ENCODE measurements around the gene TNFRSF1B. TPM values are rescaled to one million over a fixed set of nuclear protein-coding genes. Genes with fewer than 3 reads are reported as not detected.
"Not testable (repeated sequence)": the region's sequence is repeated elsewhere in the genome, so short reads cannot be mapped to it uniquely, and the experiment has no call there.

Gene TNFRSF1B
- total and polyA plus RNA-seq, 3 donors from 2014 or later = 7.7 to 10.6 (median 8.0) TPM

DNA sequence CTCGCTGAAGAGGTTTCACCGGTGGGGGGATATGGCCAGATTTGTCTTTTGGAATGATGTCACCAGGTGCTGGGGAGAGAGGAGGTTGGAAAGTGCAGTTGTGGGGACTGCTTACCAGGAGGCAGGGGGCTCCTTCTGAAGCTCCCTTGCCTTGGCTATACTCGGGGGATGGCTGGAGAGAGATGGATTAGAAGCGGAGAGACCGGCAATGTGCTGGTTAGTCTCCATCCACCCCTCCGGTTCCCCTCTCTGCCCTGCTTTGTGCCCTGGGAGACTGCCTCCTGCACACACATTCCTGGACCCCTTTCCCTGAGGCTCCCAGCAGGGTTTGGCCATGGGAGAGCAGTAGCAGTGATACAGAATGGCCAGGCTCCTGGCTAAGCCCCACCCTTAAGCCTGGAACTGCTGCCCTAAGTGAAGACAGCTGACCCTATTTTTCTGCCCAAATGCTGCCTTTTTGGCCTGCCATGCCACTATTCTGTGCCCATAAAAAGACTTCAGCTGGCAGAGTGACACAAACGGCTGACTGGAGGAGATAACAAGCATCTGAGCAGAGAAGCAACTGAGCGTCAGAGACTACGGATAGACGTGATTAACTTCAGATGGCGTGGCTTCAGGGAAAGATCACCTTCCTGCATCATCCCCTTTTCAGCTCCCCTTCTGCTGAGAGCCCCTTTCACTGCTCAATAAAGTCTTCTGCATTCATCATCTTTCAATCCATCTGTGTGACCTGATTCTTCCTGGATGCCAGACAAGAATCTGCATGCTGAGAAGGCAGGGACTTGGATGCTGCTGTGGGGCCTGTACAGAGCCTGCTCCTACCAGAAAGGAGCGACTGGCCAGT is 48.5 kb downstream of the TNFRSF1B start:
- no peak for TF ChIP-seq POLR2A (IDR thresholded peaks at IDR 0.05)
- TF ChIP-seq, protein P1, sequence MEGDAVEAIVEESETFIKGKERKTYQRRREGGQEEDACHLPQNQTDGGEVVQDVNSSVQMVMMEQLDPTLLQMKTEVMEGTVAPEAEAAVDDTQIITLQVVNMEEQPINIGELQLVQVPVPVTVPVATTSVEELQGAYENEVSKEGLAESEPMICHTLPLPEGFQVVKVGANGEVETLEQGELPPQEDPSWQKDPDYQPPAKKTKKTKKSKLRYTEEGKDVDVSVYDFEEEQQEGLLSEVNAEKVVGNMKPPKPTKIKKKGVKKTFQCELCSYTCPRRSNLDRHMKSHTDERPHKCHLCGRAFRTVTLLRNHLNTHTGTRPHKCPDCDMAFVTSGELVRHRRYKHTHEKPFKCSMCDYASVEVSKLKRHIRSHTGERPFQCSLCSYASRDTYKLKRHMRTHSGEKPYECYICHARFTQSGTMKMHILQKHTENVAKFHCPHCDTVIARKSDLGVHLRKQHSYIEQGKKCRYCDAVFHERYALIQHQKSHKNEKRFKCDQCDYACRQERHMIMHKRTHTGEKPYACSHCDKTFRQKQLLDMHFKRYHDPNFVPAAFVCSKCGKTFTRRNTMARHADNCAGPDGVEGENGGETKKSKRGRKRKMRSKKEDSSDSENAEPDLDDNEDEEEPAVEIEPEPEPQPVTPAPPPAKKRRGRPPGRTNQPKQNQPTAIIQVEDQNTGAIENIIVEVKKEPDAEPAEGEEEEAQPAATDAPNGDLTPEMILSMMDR (IDR thresholded peaks at IDR 0.05) = no peak

DNA sequence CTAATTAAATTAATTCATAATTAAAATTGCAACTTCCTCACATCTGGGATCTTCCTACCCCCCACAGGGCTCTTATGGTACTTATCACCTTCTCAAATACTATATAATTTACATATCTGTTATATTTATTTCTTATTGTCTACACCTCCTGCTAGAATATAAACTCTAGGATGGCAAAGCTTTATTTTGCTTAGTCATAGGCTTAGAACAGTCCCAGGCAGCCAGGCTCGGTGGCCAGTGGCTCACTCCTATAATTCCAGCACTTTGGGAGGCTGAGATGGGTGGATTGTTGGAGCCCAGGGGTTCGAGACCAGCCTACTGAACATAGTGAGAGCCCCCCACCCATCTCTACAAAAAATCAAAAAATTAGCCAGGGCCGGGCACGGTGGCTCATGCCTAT is 53.0 kb downstream of the TNFRSF1B start:
- H3K4me3 ChIP-seq = no peak overlapping the region
- TF ChIP-seq, protein P1 (IDR thresholded peaks at IDR 0.05) = no peak
- no peak for TF ChIP-seq POLR2A (IDR thresholded peaks at IDR 0.05)
- intact Hi-C loops (cut with DNase I; ENCODE audit: low total_unique reads) = no loop called here
- 93 to 94% methylated on average over 4 of the region's 4 CpGs for WGBS, 2 donors
- H3K36me3 ChIP-seq (ENCODE audit: low read depth, missing control alignments) = no peaks in the 10 kb centered on the region
- H3K4me1 ChIP-seq = no peaks in the 10 kb centered on the region
- no peaks in the 10 kb centered on the region for H3K9me3 ChIP-seq
- no peak overlapping the region for H3K27ac ChIP-seq
- no peak for DNase-seq
- H3K27me3 ChIP-seq = no peaks in the 10 kb centered on the region

More for the DNA sequence above, 48.5 kb downstream of the TNFRSF1B start:
- H3K4me3 ChIP-seq = no peak overlapping the region
- WGBS, 2 donors = 85 to 86% methylated on average over 12 of the region's 12 CpGs
- intact Hi-C loops (cut with DNase I; ENCODE audit: low total_unique reads) = no loop called here
- H3K36me3 ChIP-seq (ENCODE audit: low read depth, missing control alignments) = no peaks in the 10 kb centered on the region
- DNase-seq = no peak
- no peaks in the 10 kb centered on the region for H3K27me3 ChIP-seq
- H3K9me3 ChIP-seq = no peaks in the 10 kb centered on the region
- H3K27ac ChIP-seq = no peak overlapping the region
- no peaks in the 10 kb centered on the region for H3K4me1 ChIP-seq

DNA sequence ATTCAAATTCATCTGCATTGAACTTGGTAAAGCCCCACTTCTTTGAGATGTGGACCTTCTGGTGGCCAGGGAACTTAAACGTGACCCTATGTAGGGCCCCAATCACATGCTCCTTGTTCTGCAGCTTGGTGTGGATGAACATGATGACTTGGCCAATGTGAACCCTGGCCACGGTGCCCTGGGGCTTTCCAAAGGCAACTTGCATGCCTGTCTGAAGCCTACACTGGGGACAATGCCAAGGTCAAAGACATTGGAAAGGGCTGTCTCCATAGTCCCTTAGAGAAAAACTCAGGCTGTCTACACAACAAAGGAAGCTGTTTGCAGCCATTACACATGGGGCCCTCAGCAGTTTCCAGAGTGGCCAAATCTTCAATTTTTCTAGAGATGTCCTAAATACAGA is 54.1 kb downstream of the TNFRSF1B start:
- H3K4me3 ChIP-seq = no peak overlapping the region
- WGBS, 2 donors = 55 to 100% methylated on average over 1 to 2 of the region's 2 CpGs
- intact Hi-C loops (cut with DNase I; ENCODE audit: low total_unique reads) = no loop called here
- H3K36me3 ChIP-seq (ENCODE audit: low read depth, missing control alignments) = no peaks in the 10 kb centered on the region
- H3K9me3 ChIP-seq = no peaks in the 10 kb centered on the region
- H3K27ac ChIP-seq = no peak overlapping the region
- TF ChIP-seq POLR2A (IDR thresholded peaks at IDR 0.05) = no peak
- TF ChIP-seq, protein P1 (IDR thresholded peaks at IDR 0.05) = no peak
- H3K27me3 ChIP-seq = no peaks in the 10 kb centered on the region
- H3K4me1 ChIP-seq = no peaks in the 10 kb centered on the region
- DNase-seq = no peak

DNA sequence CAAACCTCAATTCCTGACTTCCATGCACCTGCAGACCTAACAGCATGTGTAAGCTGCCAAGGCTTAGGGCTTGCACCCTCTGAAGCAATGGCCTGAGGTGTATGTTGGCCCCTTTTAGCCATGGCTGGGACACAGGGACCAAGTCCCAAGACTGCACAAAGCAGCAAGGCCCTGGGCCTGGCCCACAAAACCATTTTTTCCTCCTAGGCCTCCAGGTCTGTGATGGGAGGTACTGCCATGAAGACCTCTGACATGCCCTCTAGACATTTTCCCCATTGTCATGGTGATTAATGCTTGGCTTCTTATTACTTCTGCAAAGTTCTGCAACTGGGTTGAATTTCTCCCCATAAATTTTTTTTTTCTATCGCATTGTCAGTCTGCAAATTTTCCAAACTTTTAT is 55.9 kb downstream of the TNFRSF1B start:
- H3K27me3 ChIP-seq; H3K9me3 ChIP-seq; H3K27ac ChIP-seq; H3K4me1 ChIP-seq; H3K4me3 ChIP-seq; intact Hi-C loops (cut with DNase I; ENCODE audit: low total_unique reads); DNase-seq; H3K36me3 ChIP-seq (ENCODE audit: low read depth, missing control alignments): not testable (repeated sequence)
- 100% methylated on average over 1 of the region's 1 CpG for WGBS, 2 donors

DNA sequence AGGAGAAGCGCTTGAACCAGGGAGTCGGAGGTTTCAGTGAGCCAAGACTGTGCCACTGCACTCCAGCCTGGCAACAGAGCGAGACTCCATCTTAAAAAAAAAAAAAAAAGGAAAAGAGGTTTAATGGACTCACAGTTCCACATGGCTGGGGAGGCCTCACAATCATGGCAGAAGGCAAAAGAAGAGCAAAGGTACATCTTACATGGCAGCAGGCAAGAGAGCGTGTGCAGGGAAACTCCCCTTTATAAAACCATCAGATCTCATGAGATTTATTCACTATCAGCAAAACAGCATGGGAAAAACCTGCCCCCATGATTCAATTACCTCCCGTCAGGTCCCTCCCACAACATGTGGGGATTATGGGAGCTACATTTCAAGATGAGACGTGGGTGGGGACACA is 57.3 kb downstream of the TNFRSF1B start:
- H3K27me3 ChIP-seq; H3K36me3 ChIP-seq (ENCODE audit: low read depth, missing control alignments); H3K4me3 ChIP-seq; DNase-seq; H3K4me1 ChIP-seq; intact Hi-C loops (cut with DNase I; ENCODE audit: low total_unique reads); H3K27ac ChIP-seq; H3K9me3 ChIP-seq: not testable (repeated sequence)
- WGBS, 2 donors = 90 to 93% methylated on average over 5 to 6 of the region's 6 CpGs

DNA sequence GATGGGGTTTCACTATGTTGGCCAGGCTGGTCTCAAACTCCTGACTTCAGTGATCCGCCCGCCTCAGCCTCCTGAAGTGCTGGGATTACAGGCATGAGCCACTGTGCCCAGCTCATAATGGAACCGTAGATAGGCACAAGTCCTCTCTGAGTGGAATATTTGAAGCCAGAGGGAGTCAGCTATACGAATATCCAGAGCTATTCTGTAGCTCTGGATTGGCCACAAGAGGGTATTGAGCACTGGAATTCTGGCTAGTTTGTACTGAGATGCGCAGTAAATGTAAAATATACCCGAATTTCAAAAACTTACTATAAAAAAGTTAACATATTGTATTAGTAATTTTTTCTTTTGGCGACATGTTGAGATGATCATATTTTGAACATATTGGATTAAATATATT is 62.2 kb downstream of the TNFRSF1B start:
- Histone ChIP-seq H3K36me3 (ENCODE audit: low read depth, missing control alignments) (no peaks in the 10 kb centered on the region), H3K27ac (no peak overlapping the region), H3K4me3 (no peak overlapping the region), H3K4me1 (peaks cover 15% of the 10 kb centered on the region), H3K9me3 (no peaks in the 10 kb centered on the region), H3K27me3 (no peaks in the 10 kb centered on the region)
- intact Hi-C loops (cut with DNase I; ENCODE audit: low total_unique reads) = no loop called here
- 61 to 73% methylated on average over 5 to 7 of the region's 7 CpGs for WGBS, 2 donors
- DNase-seq = no peak
- TF ChIP-seq POLR2A (IDR thresholded peaks at IDR 0.05) = no peak
